NCI-H226 (cell line): ENCODE measurements around the gene SMKR1.
"Not testable (repeated sequence)": the region's sequence is repeated elsewhere in the genome, so short reads cannot be mapped to it uniquely, and the experiment has no call there.

Source experiments
- DNase-seq: peaks from one replicate; pipeline ENCODE4 v3.0.0-alpha.2; 2015

The SMKR1 gene

DNA sequence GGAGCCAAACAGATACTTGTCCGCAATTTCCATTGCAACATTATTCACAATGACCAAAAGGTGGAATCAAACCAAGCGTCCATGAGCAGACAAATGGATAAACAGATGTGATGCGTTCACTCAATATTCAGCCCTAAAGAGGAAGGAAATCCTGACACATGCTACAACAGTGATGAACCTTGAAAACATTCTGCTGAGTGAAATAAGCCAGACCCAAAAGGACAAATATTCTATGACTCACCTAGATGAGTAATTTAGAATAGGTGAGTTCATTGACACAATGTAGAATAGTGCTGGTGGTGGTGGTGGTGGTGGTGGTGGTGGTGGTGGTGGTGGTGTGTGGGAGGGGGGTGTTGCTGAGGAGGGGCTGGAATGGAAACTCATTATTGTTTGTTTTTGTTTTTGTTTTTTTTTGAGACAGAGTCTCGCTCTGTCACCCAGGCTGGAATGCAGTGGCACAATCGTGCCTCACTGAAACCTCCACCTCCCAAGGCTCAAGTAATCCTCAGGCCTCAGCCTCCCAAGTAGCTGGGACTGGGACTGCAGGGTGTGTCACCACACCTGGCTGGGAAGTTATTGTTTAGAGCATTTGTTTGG lies 28.6 kb downstream of the SMKR1 start:
- DNase-seq, result peak; percentile 77

- DNase-seq, result no peak
Measured at GRCh38 chr7:129531721-129532120, 29.4 kb downstream of the SMKR1 start.

- no peak for DNase-seq
Measured at GRCh38 chr7:129532375-129532774, 30.0 kb downstream of the SMKR1 start.

DNA sequence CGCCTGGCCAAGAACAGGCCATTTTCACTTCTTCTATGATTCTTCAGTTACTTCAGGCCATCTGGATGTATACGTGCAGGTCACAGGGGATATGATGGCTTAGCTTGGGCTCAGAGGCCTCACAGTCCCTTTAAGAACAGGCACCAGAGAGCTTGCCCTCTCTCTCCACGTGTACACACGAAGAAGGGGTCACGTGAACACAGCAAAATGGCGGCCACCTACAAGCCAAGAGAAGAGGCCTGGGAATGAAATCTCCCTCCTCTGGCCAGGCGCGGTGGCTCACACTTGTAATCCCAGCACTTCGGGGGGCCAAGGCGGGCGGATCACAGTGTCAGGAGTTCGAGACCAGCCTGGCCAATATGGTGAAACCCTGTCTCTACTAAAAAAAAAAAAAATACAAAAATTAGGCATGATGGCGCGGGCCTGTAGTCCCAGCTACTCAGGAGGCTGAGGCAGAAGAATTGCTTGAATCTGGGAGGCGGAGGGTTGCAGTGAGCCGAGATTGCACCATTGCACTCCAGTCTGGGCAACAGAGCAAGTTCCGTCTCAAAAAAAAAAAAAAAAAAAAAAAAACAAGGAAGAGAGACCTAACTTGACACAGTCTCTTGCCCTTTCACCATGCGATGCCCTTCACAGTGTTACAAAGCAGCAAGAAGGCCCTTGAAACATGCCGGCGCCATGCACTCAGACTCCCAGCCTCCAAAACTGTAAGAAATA lies 32.4 kb downstream of the SMKR1 start:
- DNase-seq, result not testable (repeated sequence)

DNA sequence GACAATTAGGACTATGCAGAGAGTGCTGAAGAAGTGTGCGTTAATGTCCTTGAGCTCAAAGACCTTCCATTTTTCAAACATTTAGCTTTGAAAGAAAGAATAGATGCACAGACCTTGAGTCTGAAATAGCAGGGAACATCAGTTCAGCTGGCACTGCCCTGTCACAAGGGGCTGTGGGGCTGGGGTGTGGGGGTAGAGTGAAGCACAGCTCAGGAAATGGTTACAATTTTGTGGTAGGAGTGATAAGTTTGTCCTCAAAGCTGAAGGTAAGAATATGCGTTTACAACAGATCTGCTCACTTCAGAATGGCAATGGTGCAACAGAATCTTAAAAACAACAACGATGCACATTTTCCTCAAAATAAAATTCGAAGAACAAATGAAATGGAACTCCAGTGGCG lies 33.6 kb downstream of the SMKR1 start:
- DNase-seq, result no peak

DNA sequence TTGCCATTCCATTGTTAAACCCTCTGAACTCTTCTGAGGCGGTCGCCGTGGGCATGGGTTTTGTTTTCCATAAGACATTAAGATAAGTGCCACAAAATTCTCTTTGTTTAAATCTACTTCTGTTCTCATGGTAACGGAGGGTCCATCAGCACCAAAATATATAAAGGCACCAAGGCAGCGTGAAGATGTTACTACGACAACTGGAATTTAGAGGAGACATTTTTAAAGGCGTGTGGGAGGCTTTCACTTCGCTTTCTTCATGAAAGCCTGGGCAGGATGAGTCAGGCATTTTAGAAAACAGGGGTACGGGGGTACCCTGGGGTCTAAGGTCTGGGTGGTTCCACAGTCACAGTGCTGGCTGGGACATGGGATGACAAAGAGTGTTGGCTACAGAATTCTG lies 34.0 kb downstream of the SMKR1 start:
- DNase-seq, result no peak

GRCh38 chr7:129538790-129539189 lies 36.5 kb downstream of the SMKR1 start:
- no peak for DNase-seq

- no peak for DNase-seq
Measured at GRCh38 chr7:129540340-129540739, 38.0 kb downstream of the SMKR1 start.

DNA sequence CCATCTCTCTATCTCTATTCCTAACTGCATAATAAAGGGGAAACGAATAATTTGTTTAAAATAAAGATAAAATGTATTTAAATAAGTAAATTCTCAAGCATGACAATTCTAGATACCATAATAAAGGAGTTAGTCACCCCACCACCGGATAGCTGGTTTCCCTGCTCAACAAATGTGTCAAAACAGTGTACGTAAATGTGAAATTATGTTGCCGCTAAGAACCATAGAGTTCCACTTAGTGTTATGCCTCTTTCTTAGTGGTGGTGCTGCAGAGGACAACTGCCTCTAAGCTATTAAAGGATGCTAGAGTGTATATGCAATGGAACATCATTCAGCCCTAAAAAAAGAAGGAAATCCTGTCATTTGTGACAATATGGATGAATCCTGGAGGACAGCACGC lies 42.4 kb downstream of the SMKR1 start:
- no peak for DNase-seq

DNA sequence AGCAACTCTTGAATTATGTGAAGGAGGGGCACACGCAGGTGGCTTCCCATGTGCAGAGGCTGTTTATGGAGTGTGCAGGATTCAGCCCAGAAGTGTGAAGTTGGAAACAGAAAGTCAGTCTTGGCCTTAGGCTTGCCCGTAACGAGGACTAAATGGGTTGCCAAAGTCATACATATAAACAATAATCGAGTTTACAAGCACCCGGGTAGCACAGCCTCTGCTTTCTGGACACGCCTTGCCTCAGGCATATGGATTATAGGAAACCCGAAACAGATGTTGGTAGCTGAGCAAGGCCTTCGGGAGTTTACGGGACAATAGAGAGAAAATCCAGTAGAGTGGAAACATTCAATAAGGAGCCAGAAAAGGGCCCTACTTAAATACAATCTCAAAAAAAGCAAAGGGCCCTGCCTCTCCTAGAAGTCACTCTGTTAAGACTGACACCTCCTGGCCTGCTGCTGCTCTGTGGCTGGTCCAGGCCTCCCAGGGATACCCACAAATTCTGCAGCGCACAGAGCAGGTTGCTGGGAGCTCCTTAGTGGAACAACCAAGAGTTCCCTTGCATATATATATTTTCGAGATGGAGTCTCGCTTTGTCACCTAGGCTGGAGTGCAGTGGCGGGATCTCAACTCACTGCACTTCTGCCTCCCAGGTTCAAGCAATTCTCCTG lies 48.5 kb downstream of the SMKR1 start:
- DNase-seq, result no peak

DNA sequence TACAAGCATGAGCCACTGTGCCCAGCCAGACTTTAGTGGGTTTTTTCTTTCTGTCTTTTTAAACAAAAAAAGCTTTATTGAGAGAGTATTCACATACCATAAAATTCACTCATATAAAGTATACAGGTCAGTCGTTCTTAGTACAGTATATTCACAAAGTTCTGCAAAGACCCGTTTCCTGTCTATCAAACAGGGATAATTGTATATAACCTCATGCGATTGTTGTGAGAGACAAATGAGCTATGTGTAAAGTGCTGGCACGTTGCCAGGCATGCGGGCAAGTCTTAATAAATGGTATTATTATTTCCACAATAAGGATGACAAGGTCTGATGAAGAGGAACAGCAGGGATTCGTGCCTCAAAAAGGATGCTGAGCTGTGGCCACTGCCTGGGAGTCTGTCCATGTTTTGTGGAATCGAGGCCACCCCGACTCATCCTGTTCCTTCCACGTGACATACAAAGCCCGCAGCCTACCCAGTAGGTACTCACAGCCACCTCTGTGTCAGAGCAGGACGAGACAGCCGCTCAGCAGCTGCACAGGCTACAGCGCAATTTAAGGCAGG lies 51.6 kb downstream of the SMKR1 start:
- no peak for DNase-seq

- DNase-seq, result no peak
Measured at GRCh38 chr7:129556607-129557133, 54.3 kb downstream of the SMKR1 start.

- DNase-seq, result no peak
Measured at GRCh38 chr7:129557686-129558481, 55.6 kb downstream of the SMKR1 start.

- no peak for DNase-seq
Measured at GRCh38 chr7:129559564-129559963, 57.2 kb downstream of the SMKR1 start.

DNA sequence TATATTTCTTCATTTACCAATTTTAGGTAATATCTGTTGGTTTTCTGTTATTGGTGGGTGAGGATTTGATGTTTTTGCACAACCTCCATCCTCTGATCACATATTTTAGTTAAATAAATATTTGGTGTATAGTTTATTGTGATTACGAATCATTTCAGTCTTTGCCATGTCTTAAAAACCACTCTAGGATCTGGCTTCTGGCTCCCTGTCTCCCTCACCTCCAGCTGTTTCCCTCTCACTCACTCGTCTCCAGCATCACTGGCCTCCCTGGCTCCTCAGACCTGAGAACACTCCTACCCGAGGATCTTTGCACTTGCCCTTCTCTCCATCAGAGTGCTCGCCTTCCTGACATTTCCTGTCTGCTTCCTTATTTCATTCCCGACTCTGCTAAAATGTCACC lies 58.5 kb downstream of the SMKR1 start:
- DNase-seq, result no peak

GRCh38 chr7:129561677-129562359 lies 59.5 kb downstream of the SMKR1 start:
- DNase-seq, result no peak
